Measurements from ENCODE around the gene NPHP3.

Gene NPHP3

DNA sequence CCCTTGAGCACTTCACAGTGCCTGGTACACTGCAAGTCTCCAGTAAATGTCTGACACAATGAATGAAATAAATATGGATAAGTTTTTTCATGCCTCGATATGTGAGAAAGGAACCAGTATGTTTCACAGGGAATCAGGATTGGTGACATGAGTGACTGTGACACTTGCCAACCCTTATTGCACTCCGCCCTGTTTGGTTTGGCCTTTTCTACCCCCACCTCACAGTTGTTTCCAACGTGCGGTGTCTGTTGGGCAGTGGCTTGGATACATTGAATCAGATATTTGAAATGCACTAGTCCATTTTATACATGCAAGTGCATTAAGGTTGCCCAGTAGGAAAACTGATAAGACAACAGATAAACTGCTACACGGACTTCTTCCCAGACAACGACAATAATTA lies 2.0 kb downstream of the NPHP3 start:
- TF ChIP-seq ZFX (IDR thresholded peaks at IDR 0.05; ENCODE audit: borderline replicate concordance), result no peak
- TF ChIP-seq, protein P1, sequence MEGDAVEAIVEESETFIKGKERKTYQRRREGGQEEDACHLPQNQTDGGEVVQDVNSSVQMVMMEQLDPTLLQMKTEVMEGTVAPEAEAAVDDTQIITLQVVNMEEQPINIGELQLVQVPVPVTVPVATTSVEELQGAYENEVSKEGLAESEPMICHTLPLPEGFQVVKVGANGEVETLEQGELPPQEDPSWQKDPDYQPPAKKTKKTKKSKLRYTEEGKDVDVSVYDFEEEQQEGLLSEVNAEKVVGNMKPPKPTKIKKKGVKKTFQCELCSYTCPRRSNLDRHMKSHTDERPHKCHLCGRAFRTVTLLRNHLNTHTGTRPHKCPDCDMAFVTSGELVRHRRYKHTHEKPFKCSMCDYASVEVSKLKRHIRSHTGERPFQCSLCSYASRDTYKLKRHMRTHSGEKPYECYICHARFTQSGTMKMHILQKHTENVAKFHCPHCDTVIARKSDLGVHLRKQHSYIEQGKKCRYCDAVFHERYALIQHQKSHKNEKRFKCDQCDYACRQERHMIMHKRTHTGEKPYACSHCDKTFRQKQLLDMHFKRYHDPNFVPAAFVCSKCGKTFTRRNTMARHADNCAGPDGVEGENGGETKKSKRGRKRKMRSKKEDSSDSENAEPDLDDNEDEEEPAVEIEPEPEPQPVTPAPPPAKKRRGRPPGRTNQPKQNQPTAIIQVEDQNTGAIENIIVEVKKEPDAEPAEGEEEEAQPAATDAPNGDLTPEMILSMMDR (IDR thresholded peaks at IDR 0.05), result no peak

DNA sequence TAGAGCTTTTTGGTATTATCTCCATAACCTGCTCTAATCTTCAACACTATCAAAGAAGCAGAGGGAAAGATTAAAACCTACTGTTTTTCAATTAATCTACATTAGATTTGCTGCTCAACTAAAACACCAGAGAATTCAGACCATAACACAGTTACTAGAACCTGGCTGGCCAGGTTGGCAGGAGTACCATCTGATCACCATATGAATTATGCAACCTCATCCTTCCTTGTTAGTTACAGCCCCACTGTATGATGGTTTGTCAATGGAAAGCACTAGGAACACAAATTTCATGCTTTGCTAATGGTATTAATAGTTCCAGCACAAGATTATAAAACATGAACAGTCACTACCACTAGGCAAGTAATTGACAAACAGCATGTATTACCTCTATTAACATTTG lies 5.8 kb downstream of the NPHP3 start:
- no peak overlapping the region for H3K27ac ChIP-seq
- no peak for TF ChIP-seq ZFX (IDR thresholded peaks at IDR 0.05; ENCODE audit: borderline replicate concordance)
- TF ChIP-seq, protein P1 (IDR thresholded peaks at IDR 0.05), result no peak

More for the DNA sequence above, 2.0 kb downstream of the NPHP3 start:
- no peak overlapping the region for H3K27ac ChIP-seq

DNA sequence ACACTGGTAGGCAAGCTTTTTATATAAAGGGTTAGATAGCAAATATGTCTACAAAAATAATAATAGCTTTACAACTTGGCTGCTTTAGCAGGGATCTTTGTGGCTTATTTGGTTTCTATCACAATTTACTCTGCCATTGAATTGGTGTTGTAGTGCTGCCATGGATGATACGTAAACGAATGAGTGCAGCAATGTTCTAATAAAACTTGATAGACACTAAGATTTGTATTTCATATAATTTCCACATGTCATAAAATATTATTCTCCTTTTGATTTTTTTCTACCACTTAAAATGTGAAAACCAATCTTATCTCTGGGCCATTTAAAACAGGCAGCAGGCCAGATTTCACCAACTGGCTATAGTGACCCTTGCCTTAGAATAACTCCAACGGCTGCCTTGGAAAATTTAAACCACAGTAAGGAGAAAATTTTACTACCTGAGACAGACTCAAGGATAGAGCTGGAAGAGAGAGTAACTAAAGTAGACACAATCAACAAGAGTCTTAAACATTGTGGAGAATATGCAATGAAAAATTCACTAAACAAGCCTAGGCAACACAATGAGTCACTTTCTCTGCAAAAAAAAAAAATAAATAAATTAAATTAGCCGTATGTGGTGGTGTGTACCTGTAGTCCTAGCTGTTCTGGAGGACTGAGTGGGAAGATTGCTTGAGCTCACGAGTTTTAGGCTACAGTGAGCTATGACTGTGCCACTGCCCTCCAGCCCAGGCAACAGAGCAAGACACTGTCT lies 8.1 kb downstream of the NPHP3 start:
- H3K27ac ChIP-seq, result no peak overlapping the region
- no peak for TF ChIP-seq ZFX (IDR thresholded peaks at IDR 0.05; ENCODE audit: borderline replicate concordance)

DNA sequence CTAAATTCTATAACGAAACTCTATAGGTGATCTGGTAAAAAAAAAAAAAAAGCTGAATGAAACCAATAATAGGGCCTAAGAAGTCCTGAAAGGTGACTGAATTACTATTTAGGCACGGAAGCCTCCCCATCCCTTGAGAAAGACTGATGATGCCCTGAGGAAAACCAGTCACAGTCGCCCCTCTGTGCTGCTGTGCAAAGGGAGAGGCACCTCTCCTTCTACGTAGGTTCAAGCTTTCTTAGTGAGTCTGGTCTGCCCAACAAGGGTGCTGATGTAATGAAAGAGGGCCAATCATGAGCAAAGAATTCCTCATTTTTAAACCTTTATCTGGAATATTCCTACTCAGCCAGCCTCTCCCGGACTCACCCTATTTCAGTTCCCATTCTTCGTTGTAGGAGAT lies 11.9 kb downstream of the NPHP3 start:
- TF ChIP-seq ZFX (IDR thresholded peaks at IDR 0.05; ENCODE audit: borderline replicate concordance), result no peak
- TF ChIP-seq, protein P1 (IDR thresholded peaks at IDR 0.05), result no peak
- no peak overlapping the region for H3K27ac ChIP-seq

DNA sequence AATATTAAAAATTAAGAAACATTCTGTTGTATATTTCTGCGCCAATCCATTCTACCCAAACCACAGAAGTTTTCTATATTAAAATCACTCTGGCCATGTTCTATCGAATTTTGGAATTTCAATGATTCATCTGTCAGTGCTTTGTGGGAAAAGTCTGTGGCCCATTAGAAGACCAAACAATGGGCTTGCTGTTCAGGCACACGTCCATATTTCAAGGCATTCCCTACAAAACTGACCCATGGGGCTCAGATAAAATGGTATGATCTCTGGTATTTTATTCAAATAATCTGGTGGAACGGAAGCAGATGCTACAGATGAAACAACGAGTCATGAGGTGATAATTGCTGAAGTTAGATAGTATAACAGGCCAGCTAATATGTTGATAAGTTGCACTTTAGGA lies 12.4 kb downstream of the NPHP3 start:
- TF ChIP-seq, protein P1 (IDR thresholded peaks at IDR 0.05), result no peak
- no peak for TF ChIP-seq ZFX (IDR thresholded peaks at IDR 0.05; ENCODE audit: borderline replicate concordance)

GRCh38 chr3:132703733-132704132 lies 18.5 kb downstream of the NPHP3 start:
- no peak for TF ChIP-seq ZFX (IDR thresholded peaks at IDR 0.05; ENCODE audit: borderline replicate concordance)
- TF ChIP-seq, protein P1 (IDR thresholded peaks at IDR 0.05), result no peak
- H3K27ac ChIP-seq, result no peak overlapping the region

More for the DNA sequence above, 12.4 kb downstream of the NPHP3 start:
- H3K27ac ChIP-seq, result no peak overlapping the region

DNA sequence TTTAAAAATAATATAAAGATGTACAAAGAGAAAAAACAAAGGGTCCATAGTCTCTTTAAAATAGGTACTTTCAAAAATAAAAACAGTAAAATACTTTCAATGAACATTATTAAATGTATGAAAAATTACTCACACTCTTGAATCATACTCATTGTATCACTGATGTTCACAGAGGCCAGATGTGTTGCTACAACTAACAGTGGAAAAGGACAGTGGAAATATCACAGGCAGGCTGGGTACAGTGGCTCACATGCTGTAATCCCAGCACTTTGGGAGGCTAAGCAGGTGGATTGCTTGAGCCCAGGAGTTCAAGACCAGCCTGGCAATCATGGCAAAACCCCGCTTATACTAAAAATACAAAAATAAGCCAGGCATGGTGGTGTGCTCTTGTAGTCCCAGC lies 26.8 kb downstream of the NPHP3 start:
- H3K27ac ChIP-seq, result no peak overlapping the region
- TF ChIP-seq, protein P1 (IDR thresholded peaks at IDR 0.05), result no peak
- TF ChIP-seq ZFX (IDR thresholded peaks at IDR 0.05; ENCODE audit: borderline replicate concordance), result no peak
